Fibroblast of villous mesenchyme (primary cell): Measurements from ENCODE around the gene MRPL40. TPM values are rescaled to one million over a fixed set of nuclear protein-coding genes. Genes with fewer than 3 reads are reported as not detected.

ENCODE experiments used
- DNase-seq: peaks from one replicate; pipeline ENCODE4 v3.0.0-alpha.2; 2010; ENCODE audit warnings: low read depth
- H3K4me3 ChIP-seq: 2 replicates; pipeline ENCODE4 v1.5.1; 2011; ENCODE audit warnings: low read depth, mild to moderate bottlenecking, low read length
- total RNA-seq: library from RNA; depleted of rRNA; stranded (reverse); fragments of >200 nt; gene quantifications from 2 replicates; pipeline ENCODE4 v1.2.3, GENCODE V29; 2012
- TF ChIP-seq, protein P1 (sequence below): IDR thresholded peaks from 2 replicates; pipeline ENCODE4 v1.5.1; 2012; ENCODE audit warnings: low read depth, mild to moderate bottlenecking, low read length; ENCODE audit not compliant: insufficient read depth

Gene MRPL40
- total RNA-seq, 1 donor: 46.2 TPM

DNA sequence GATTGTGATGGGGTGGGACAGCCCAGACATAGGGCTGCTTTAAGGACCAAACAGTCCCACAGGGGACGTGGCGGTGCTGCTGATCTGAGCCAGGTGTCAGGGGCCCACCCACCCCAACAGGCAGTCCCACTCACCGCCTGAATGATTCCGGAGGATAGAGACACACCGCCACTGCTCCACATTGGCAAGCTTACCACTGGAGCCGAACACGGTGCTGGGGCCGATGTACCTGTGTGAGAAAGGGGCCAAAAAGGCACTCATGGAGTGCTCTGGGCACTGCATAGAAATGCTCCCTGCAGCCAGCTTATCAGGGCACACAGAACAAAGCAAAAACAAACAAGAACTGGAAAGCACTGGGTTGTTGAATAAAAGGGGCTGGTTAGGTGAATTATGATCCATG is 26.7 kb upstream of the MRPL40 start:
- H3K4me3 ChIP-seq: no peak overlapping the region
- TF ChIP-seq, protein P1, sequence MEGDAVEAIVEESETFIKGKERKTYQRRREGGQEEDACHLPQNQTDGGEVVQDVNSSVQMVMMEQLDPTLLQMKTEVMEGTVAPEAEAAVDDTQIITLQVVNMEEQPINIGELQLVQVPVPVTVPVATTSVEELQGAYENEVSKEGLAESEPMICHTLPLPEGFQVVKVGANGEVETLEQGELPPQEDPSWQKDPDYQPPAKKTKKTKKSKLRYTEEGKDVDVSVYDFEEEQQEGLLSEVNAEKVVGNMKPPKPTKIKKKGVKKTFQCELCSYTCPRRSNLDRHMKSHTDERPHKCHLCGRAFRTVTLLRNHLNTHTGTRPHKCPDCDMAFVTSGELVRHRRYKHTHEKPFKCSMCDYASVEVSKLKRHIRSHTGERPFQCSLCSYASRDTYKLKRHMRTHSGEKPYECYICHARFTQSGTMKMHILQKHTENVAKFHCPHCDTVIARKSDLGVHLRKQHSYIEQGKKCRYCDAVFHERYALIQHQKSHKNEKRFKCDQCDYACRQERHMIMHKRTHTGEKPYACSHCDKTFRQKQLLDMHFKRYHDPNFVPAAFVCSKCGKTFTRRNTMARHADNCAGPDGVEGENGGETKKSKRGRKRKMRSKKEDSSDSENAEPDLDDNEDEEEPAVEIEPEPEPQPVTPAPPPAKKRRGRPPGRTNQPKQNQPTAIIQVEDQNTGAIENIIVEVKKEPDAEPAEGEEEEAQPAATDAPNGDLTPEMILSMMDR: no peak
- no peak for DNase-seq

DNA sequence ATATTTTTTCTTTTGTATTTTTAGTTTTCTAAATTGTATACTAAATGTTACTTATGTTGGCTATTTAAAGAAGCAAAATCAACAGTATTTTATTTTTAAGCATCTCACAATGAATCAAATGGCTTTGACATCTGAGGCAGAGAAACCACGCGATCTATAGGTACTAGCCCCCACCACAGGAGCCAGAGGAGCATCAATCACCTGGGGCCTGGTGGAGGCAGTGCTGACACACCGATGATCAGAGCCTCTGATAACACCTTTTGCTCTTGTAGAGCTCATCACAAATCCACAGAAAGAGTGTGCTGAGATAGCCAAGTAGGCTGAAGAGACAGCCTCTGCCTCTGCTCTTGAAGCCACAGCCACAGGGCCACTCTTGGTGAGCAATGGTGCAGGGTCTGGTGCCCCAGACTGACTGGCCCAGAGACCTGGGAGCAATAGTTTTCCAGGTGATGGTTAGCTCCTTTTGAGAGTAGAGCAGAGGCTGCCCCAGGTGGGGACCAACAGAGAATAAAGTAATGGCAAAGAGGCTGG is 26.0 kb upstream of the MRPL40 start:
- TF ChIP-seq, protein P1: no peak
- no peak for DNase-seq
- H3K4me3 ChIP-seq: no peak overlapping the region

DNA sequence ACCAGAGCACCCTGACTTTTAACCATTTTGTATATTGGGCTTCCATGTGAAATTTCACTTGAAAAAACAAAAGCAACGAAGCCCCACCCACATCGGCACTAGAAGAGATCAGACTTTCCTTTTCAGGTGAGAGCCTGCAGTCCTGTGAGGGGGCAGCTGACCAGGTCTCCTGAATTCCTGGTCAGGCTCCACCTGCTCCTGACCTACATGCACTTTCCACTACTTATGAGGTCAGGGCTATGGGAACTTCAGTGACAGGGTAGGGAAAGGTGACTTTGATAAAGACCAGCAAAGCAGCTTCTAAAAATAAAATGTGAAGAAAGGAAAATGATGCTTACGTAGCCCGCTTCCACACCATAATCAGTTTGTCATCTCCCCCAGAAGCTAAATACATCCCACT is 25.5 kb upstream of the MRPL40 start:
- no peak for DNase-seq

DNA sequence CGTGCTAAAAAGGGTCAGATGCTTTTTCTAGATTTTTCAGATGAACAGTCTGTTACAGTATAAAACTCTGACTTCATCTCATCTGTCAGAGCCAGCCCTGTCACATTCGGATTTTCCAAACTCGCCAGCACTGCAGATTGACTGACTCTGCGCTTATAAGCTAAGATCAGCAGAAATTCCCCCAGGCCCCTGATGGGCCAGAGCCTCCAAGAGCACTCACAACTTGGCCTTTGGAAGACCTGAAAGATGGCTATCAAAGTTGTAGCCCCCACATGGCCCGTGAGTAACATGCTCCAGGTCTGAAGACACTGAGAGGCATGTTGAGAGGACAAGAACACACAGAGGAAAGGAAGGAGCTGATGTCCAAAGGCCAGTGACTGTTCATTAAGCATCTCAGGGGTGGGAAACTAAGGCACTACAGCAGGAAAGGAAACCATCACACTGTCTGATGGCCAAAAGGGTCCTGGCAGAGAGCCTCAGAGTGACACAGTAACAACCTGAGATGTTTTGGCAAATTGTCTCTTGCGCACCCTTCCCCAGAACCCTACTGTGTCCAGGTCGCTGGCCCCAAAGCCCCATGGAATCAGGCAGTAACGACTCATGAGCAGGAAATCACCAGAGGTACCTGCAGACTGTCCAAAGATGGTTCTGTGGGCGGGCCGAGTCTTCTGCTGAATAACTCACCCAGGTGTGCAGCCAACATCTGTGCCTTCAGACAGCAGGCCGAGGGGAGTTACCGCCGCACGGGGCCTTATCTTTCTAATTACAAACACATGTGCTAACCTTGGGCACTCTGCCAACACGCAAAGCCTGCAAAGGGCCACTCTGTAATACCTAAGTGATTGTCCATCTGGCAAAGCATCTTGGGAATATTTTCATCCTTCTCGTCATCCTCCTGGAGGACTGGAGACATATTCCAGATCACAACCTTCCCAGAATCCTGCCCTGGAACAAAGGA is 24.4 kb upstream of the MRPL40 start:
- peak; percentile 49 for DNase-seq
- TF ChIP-seq, protein P1: no peak
- no peak overlapping the region for H3K4me3 ChIP-seq

More for the DNA sequence above, 25.5 kb upstream of the MRPL40 start:
- TF ChIP-seq, protein P1: no peak
- H3K4me3 ChIP-seq: no peak overlapping the region

DNA sequence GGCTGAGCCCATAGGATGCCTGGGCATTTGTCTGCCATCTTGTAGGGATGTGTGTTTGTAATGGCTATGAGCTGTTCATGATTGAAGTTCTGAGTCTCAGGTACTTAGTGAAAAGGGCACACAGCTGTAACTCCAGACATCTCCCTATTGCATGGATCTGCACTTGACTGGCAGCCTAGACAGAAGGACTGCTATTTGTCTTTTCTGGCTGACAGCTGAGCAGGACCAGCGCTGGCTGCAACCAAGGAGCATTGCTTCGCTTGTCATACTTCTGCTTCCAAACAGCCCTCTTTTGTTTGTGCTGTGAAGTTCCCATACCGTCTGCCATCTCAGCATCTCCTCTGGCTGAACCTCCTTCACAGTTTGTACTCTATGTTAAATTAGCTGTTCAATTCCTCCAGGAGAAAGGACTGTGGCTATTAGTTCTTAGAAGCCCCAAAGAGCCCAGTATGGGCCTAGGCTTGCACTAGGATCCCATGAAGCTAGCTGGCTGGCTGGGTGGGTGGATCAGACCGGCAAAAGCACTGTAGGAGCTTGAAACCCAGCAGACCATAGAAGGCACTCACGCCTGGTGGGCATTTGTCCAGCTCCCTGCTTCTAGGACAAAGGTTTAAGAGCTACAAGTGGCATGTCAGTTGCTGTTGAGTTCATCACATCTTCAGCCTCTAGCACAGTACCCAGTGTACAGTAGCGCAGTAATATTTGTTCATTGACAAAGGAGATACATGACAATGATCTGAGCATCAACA is 21.2 kb upstream of the MRPL40 start:
- TF ChIP-seq, protein P1: no peak
- no peak for DNase-seq

DNA sequence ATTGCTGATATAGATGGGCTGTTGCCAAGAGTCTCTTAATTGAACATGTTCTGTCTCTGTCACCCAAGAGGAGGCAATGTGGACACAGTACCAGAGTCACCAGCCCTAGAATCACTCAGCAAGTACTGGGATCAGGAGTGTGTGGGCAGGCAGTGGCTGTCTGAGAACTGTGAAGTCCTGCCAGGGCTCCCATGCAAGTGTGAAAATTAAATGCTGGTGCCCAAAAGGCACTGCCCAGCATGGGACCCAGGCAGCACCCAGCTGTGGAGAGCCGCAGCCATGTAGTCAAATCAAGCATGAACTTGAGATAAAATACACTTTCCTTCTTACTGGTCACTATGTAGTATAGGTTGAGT is 20.7 kb upstream of the MRPL40 start:
- no peak for DNase-seq
- H3K4me3 ChIP-seq: no peak overlapping the region
- TF ChIP-seq, protein P1: no peak

More for the DNA sequence above, 21.2 kb upstream of the MRPL40 start:
- H3K4me3 ChIP-seq: no peak overlapping the region
